HL-60 (cell line): ENCODE data around the gene RXFP4.

ENCODE experiments used
- DNase-seq, 2 experiments: peaks; one replicate each; pipeline ENCODE4 v3.0.0-alpha.2; 2010 to 2020; ENCODE audit warnings: low read depth in 1 of 2, low spot score in 1 of 2
- H3K27ac ChIP-seq: fragments of 250-450 bp; sonication (Bioruptor Pico); replicated peaks from 2 replicates; pipeline ENCODE4 v1.5.1; 2020; ENCODE audit warnings: mild to moderate bottlenecking, moderate library complexity
- H3K27me3 ChIP-seq: fragments of 250-450 bp; sonication (Bioruptor Pico); 2 replicates; pipeline ENCODE4 v1.5.1; 2021; ENCODE audit warnings: mild to moderate bottlenecking, moderate library complexity; ENCODE audit not compliant: insufficient read depth, poor library complexity, severe bottlenecking
- H3K4me3 ChIP-seq: replicated peaks from 2 replicates; pipeline ENCODE4 v1.5.1; 2011; ENCODE audit warnings: mild to moderate bottlenecking, control low read depth, low read length; ENCODE audit not compliant: insufficient read depth
- CTCF ChIP-seq: IDR thresholded peaks from one replicate; pipeline ENCODE4 v1.5.1; 2011; ENCODE audit warnings: low read length, control low read depth, inconsistent platforms; ENCODE audit not compliant: insufficient read depth
- GABPA ChIP-seq: IDR thresholded peaks from 2 replicates; pipeline ENCODE4 v1.6.1; 2012; ENCODE audit warnings: low read depth
- POLR2AphosphoS5 ChIP-seq: IDR thresholded peaks from 2 replicates; pipeline ENCODE4 v1.6.1; 2012; ENCODE audit warnings: low read depth
- SPI1 ChIP-seq: IDR thresholded peaks from 2 replicates; pipeline ENCODE4 v1.6.1; 2012; ENCODE audit warnings: low read depth, mild to moderate bottlenecking, borderline replicate concordance
- TF ChIP-seq, protein P1 (sequence below): IDR thresholded peaks from 2 replicates; pipeline ENCODE4 v1.6.1; 2012; ENCODE audit warnings: low read depth; ENCODE audit not compliant: insufficient replicate concordance

RXFP4 gene

GRCh38 chr1:155918660-155919059 lies 22.8 kb upstream of the RXFP4 start:
- H3K27ac ChIP-seq = no peak overlapping the region
- no peak overlapping the region for H3K4me3 ChIP-seq
- DNase-seq = no peak
- TF ChIP-seq GABPA (no peak), POLR2AphosphoS5 (no peak), SPI1 (no peak), CTCF (no peak)
- TF ChIP-seq, protein P1, sequence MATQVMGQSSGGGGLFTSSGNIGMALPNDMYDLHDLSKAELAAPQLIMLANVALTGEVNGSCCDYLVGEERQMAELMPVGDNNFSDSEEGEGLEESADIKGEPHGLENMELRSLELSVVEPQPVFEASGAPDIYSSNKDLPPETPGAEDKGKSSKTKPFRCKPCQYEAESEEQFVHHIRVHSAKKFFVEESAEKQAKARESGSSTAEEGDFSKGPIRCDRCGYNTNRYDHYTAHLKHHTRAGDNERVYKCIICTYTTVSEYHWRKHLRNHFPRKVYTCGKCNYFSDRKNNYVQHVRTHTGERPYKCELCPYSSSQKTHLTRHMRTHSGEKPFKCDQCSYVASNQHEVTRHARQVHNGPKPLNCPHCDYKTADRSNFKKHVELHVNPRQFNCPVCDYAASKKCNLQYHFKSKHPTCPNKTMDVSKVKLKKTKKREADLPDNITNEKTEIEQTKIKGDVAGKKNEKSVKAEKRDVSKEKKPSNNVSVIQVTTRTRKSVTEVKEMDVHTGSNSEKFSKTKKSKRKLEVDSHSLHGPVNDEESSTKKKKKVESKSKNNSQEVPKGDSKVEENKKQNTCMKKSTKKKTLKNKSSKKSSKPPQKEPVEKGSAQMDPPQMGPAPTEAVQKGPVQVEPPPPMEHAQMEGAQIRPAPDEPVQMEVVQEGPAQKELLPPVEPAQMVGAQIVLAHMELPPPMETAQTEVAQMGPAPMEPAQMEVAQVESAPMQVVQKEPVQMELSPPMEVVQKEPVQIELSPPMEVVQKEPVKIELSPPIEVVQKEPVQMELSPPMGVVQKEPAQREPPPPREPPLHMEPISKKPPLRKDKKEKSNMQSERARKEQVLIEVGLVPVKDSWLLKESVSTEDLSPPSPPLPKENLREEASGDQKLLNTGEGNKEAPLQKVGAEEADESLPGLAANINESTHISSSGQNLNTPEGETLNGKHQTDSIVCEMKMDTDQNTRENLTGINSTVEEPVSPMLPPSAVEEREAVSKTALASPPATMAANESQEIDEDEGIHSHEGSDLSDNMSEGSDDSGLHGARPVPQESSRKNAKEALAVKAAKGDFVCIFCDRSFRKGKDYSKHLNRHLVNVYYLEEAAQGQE = no peak
- no peaks in the 10 kb centered on the region for H3K27me3 ChIP-seq

GRCh38 chr1:155919801-155920200 lies 21.6 kb upstream of the RXFP4 start:
- no peak for DNase-seq
- Histone ChIP-seq H3K27me3 (no peaks in the 10 kb centered on the region), H3K4me3 (no peak overlapping the region), H3K27ac (no peak overlapping the region)
- TF ChIP-seq, protein P1 = no peak
- TF ChIP-seq POLR2AphosphoS5 (no peak), SPI1 (no peak), GABPA (no peak), CTCF (no peak)

GRCh38 chr1:155920717-155921116 lies 20.7 kb upstream of the RXFP4 start:
- H3K27ac ChIP-seq = no peak overlapping the region
- TF ChIP-seq POLR2AphosphoS5 (no peak), CTCF (no peak), GABPA (no peak), SPI1 (no peak)
- TF ChIP-seq, protein P1 = no peak

More at GRCh38 chr1:155920717-155921116, 20.7 kb upstream of the RXFP4 start:
- no peak for DNase-seq
- no peak overlapping the region for H3K4me3 ChIP-seq
- H3K27me3 ChIP-seq = no peaks in the 10 kb centered on the region
